H1 (cell line): ENCODE data around the gene PARD6A. TPM values are rescaled to one million over a fixed set of nuclear protein-coding genes. Genes with fewer than 3 reads are reported as not detected.

ENCODE experiments used
- CTCF ChIA-PET: fragments of 300-600 bp; sonication (Branson Sonifier 250); formaldehyde crosslinking; loops from one replicate; lab custom pipeline; 2021; ENCODE audit not compliant: partially characterized antibody; lab: Charles Lee
- POLR2A ChIA-PET: fragments of 300-600 bp; sonication (Branson Sonifier 250); formaldehyde crosslinking; loops from one replicate; lab custom pipeline; 2021; ENCODE audit warnings: inconsistent platforms; ENCODE audit not compliant: partially characterized antibody; lab: Charles Lee
- DNase-seq, 2 experiments: peaks; one replicate each; pipeline versions ENCODE4 v3.0.0 to v3.0.0-alpha.2; 2010 to 2022; ENCODE audit warnings: low spot score in 2 of 2, low read depth in 1 of 2, mixed read lengths in 1 of 2
- FAIRE-seq: peaks from 2 replicates; lab custom pipeline; 2011; peaks lifted over from hg19 to GRCh38; lab: Jason Lieb, UNC
- H2AFZ ChIP-seq: 2 replicates; pipeline ENCODE4 v1.8.1; 2012; ENCODE audit warnings: low read length, inconsistent platforms
- H2AK5ac ChIP-seq: 2 replicates; pipeline ENCODE4 v1.6.1; 2013; ENCODE audit warnings: low read depth, low read length
- H2BK120ac ChIP-seq: replicated peaks from 2 replicates; pipeline ENCODE3; 2013; ENCODE audit warnings: low read depth, low read length, inconsistent platforms
- H2BK12ac ChIP-seq: 2 replicates; pipeline ENCODE4 v1.6.1; 2013; ENCODE audit warnings: low read depth, low read length
- H2BK15ac ChIP-seq: 2 replicates; pipeline ENCODE4 v1.6.1; 2013; ENCODE audit warnings: low read length
- H2BK20ac ChIP-seq: 2 replicates; pipeline ENCODE4 v1.6.1; 2013; ENCODE audit warnings: low read length
- H2BK5ac ChIP-seq: 2 replicates; pipeline ENCODE4 v1.6.1; 2013; ENCODE audit warnings: low read depth, low read length
- H3K14ac ChIP-seq: 2 replicates; pipeline ENCODE4 v1.6.1; 2013; ENCODE audit warnings: inconsistent platforms; ENCODE audit not compliant: insufficient read length
- H3K18ac ChIP-seq: 2 replicates; pipeline ENCODE4 v1.6.1; 2013; ENCODE audit warnings: low read length; ENCODE audit errors: extremely low read depth
- H3K23ac ChIP-seq: 2 replicates; pipeline ENCODE4 v1.6.1; 2013; ENCODE audit warnings: inconsistent platforms; ENCODE audit not compliant: insufficient read length
- H3K23me2 ChIP-seq: 2 replicates; pipeline ENCODE4 v1.6.1; 2013; ENCODE audit warnings: low read depth, low read length
- H3K27ac ChIP-seq: 2 replicates; pipeline ENCODE4 v1.6.1; 2011; ENCODE audit warnings: low read depth, low read length, inconsistent platforms
- H3K27me3 ChIP-seq, 4 experiments: replicated peaks in 1 of 4; 1 replicate in 1 of 4; 2 replicates in 3 of 4; pipeline versions ENCODE4 v1.6.1 to v1.8.1; 2011 to 2013; ENCODE audit warnings: low read length in 3 of 4, mild to moderate bottlenecking in 3 of 4, inconsistent platforms in 2 of 4, mixed read lengths in 2 of 4, moderate library complexity in 1 of 4; ENCODE audit not compliant: control insufficient read depth in 3 of 4, insufficient read depth in 3 of 4; ENCODE audit errors: extremely low read depth in 1 of 4
- H3K36me3 ChIP-seq, 4 experiments: 2 replicates each; pipeline versions ENCODE4 v1.6.1 to v1.8.1; 2011 to 2013; ENCODE audit warnings: mild to moderate bottlenecking in 4 of 4, low read length in 3 of 4, moderate library complexity in 2 of 4, control low read depth in 1 of 4, inconsistent platforms in 1 of 4; ENCODE audit not compliant: insufficient read depth in 4 of 4, control insufficient read depth in 2 of 4
- H3K4ac ChIP-seq: replicated peaks from 2 replicates; pipeline ENCODE3; 2013; ENCODE audit warnings: low read length, low read depth, mixed read lengths, inconsistent platforms; ENCODE audit not compliant: insufficient read length
- H3K4me1 ChIP-seq, 4 experiments: replicated peaks in 1 of 4; 1 replicate in 1 of 4; 2 replicates in 3 of 4; pipeline versions ENCODE4 v1.6.1 to v1.8.1; 2011 to 2013; ENCODE audit warnings: low read length in 3 of 4, inconsistent platforms in 2 of 4, mixed read lengths in 1 of 4; ENCODE audit not compliant: insufficient read depth in 4 of 4, control insufficient read depth in 3 of 4
- H3K4me2 ChIP-seq, 2 experiments: 2 replicates each; pipeline versions ENCODE4 v1.6.1 to v1.8.1; 2011 to 2013; ENCODE audit warnings: low read depth in 2 of 2, low read length in 2 of 2, control low read depth in 1 of 2, inconsistent platforms in 1 of 2, mild to moderate bottlenecking in 1 of 2; ENCODE audit not compliant: insufficient read depth in 1 of 2
- H3K4me3 ChIP-seq, 4 experiments: fragments of 200-600, 300-600 bp in 1 of 4; sonication (generic), shearing (Covaris generic), sonication (Bioruptor Twin) in 1 of 4; 2 replicates each; pipeline versions ENCODE4 v1.5.1 to v1.8.1; 2011 to 2016; ENCODE audit warnings: low read length in 4 of 4, low read depth in 3 of 4, control low read depth in 2 of 4, inconsistent platforms in 2 of 4, mild to moderate bottlenecking in 2 of 4, mixed read lengths in 1 of 4, moderate library complexity in 1 of 4; ENCODE audit not compliant: insufficient read depth in 2 of 4; ENCODE audit errors: extremely low read depth in 1 of 4
- H3K56ac ChIP-seq: replicated peaks from 2 replicates; pipeline ENCODE3; 2013; ENCODE audit warnings: low read depth, mild to moderate bottlenecking, mixed read lengths, low read length, inconsistent platforms; ENCODE audit not compliant: insufficient read length
- H3K79me1 ChIP-seq: 2 replicates; pipeline ENCODE4 v1.6.1; 2013; ENCODE audit warnings: low read depth, low read length, control low read depth
- H3K79me2 ChIP-seq, 2 experiments: 2 replicates each; pipeline versions ENCODE4 v1.6.1 to v1.8.1; 2012 to 2013; ENCODE audit warnings: low read length in 2 of 2, mild to moderate bottlenecking in 2 of 2, inconsistent platforms in 1 of 2; ENCODE audit not compliant: insufficient read depth in 2 of 2, control insufficient read depth in 1 of 2
- H3K9ac ChIP-seq, 4 experiments: replicated peaks in 1 of 4; 1 replicate in 1 of 4; 2 replicates in 3 of 4; pipeline versions ENCODE4 v1.6.1 to v1.8.1; 2011 to 2013; ENCODE audit warnings: low read depth in 3 of 4, low read length in 3 of 4, control low read depth in 2 of 4, mild to moderate bottlenecking in 2 of 4, moderate library complexity in 2 of 4, inconsistent platforms in 1 of 4; ENCODE audit errors: extremely low read depth in 1 of 4
- H3K9me3 ChIP-seq, 2 experiments: 2 replicates each; pipeline versions ENCODE4 v1.6.1 to v1.8.1; 2012 to 2013; ENCODE audit warnings: mild to moderate bottlenecking in 2 of 2, moderate library complexity in 2 of 2, control low read depth in 1 of 2, inconsistent platforms in 1 of 2, low read depth in 1 of 2, low read length in 1 of 2, mixed read lengths in 1 of 2; ENCODE audit not compliant: insufficient read depth in 2 of 2
- H4K20me1 ChIP-seq, 2 experiments: replicated peaks in 1 of 2; 2 replicates each; pipeline versions ENCODE3 to v1.8.1; 2011 to 2013; ENCODE audit warnings: inconsistent platforms in 2 of 2, low read length in 2 of 2, mild to moderate bottlenecking in 1 of 2; ENCODE audit not compliant: insufficient read depth in 2 of 2, control insufficient read depth in 1 of 2
- H4K5ac ChIP-seq: 2 replicates; pipeline ENCODE4 v1.6.1; 2013; ENCODE audit warnings: low read length, low read depth, mixed read lengths, inconsistent platforms; ENCODE audit not compliant: insufficient read length
- H4K8ac ChIP-seq: 2 replicates; pipeline ENCODE4 v1.8.0; 2013; ENCODE audit warnings: mild to moderate bottlenecking, moderate library complexity, low read length, inconsistent platforms; ENCODE audit not compliant: insufficient read depth; ENCODE audit errors: extremely low read depth
- H4K91ac ChIP-seq: replicated peaks from 2 replicates; pipeline ENCODE3; 2013; ENCODE audit warnings: low read length, mixed read lengths, inconsistent platforms; ENCODE audit not compliant: insufficient read length
- CTCF ChIP-seq, 3 experiments: IDR thresholded peaks; 1 replicate in 2 of 3; 2 replicates in 1 of 3; pipeline versions ENCODE4 v1.5.1 to v1.6.1; 2011; ENCODE audit warnings: low read length in 3 of 3, mild to moderate bottlenecking in 3 of 3, inconsistent platforms in 2 of 3, low read depth in 1 of 3, moderate library complexity in 1 of 3; ENCODE audit not compliant: insufficient read depth in 1 of 3; ENCODE audit errors: control extremely low read depth in 1 of 3
- KDM4A ChIP-seq: IDR thresholded peaks from one replicate; pipeline ENCODE4 v1.7.1; 2012; ENCODE audit warnings: low read depth, mild to moderate bottlenecking, moderate library complexity, low read length, inconsistent platforms; ENCODE audit not compliant: severe bottlenecking
- SAP30 ChIP-seq: fragments of 300-600 bp; sonication (generic); IDR thresholded peaks from 2 replicates; pipeline ENCODE4 v1.7.1; 2012; ENCODE audit warnings: low read length, moderate library complexity, mild to moderate bottlenecking, inconsistent platforms; ENCODE audit not compliant: insufficient read depth, insufficient replicate concordance
- TEAD4 ChIP-seq: IDR thresholded peaks from 2 replicates; pipeline ENCODE4 v1.6.1; 2012; ENCODE audit warnings: low read depth, low read length, inconsistent platforms, mixed read lengths
- WGBS, 2 experiments: shearing (Covaris generic) in 1 of 2; methylation state at CpG; one replicate each; pipeline versions ENCODE4 v1.1.6 to v1.1.7; 2013 to 2015; ENCODE audit warnings: low lambda C conversion rate in 2 of 2, mixed read lengths in 2 of 2, inconsistent platforms in 1 of 2, low coverage in 1 of 2, missing lambda C conversion rate in 1 of 2; ENCODE audit not compliant: insufficient replicate concordance in 2 of 2, insufficient coverage in 1 of 2, insufficient read length in 1 of 2; ENCODE audit errors: extremely low coverage in 1 of 2, missing lambda C conversion rate in 1 of 2; 5-methylcytosine and 5-hydroxymethylcytosine counted together
- polyA plus RNA-seq, 7 experiments: library from polyadenylated mRNA; depleted of rRNA in 3 of 7; stranded (reverse) in 5 of 7; unstranded in 2 of 7; fragments of >200 nt in 5 of 7; fragments of 200-250 nt in 2 of 7; gene quantifications; 1 replicate in 5 of 7; 2 replicates in 1 of 7; 4 replicates in 1 of 7; pipeline versions ENCODE4 v1.2.1 to v1.2.3, GENCODE V29; 2011 to 2013; ENCODE audit warnings: missing spikeins in 2 of 7, mixed read lengths in 2 of 7
- total RNA-seq: library from RNA; stranded (reverse); fragmentation: NEBNext Ultra II Directional; extraction: Animal tissue kit (Norgen Biotek cat#: 25700); gene quantifications from 2 replicates; pipeline ENCODE4 v1.2.1, GENCODE V29; 2021

The PARD6A gene
- total and polyA plus RNA-seq, 2 of the 8 experiments (the other 6 are each of a cell fraction or from before 2014, with no cell fraction given): 15.1 to 21.8 TPM

DNA sequence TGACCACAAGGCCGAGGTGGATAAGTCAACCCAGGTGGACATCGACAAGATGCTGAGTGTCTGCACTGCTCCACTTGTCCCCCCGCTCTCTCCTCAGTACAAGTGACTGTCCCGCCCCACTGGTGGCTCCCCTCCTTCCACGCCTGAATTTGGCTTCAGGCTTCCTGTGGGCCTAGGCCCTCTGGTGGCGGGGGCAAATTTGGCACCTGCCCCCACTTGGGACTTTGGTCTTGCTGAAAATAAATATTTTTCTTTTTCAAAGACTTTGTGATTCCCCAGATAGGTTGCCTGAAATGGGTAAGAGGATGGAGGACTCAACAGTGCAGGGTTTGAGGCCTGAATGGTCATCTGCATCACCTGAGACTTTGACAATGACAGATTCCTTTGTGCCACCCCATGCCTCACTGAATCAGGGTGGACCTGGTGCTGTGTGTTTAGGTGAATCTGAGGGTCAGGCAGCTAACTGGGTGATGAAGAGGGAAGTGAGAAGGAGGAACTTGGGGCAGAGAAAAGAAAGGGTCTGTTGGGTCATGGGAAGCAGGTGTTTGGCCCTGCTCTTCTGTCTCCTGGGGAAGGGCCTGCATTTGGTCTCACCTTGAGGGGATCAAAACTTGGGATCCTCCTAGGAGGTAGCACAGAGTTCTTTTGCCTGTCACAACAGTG lies 7.9 kb downstream of the PARD6A start:
- Histone ChIP-seq H3K18ac (no peak overlapping the region), H3K4me3 (no peak overlapping the region), H2BK12ac (no peak overlapping the region), H3K27ac (no peak overlapping the region), H2AK5ac (no peak overlapping the region), H3K4ac (no peak overlapping the region), H3K9ac (no peak overlapping the region), H3K56ac (no peak overlapping the region), H2BK120ac (no peak overlapping the region), H3K9me3 (no peaks in the 10 kb centered on the region), H3K36me3 (no peaks in the 10 kb centered on the region), H3K4me1 (peaks cover 0 to 20% (median 12%) of the 10 kb centered on the region in 4 experiments; a peak in 5 of 7 replicates), H3K4me2 (no peak overlapping the region), H3K23me2 (peaks cover 11% of the 10 kb centered on the region; the same call in 1 of the 2 replicates), H2BK20ac (no peak overlapping the region), H4K91ac (peak overlapping the region; percentile 47), H4K20me1 (peaks cover 3 to 10% of the 10 kb centered on the region in 2 experiments), H2BK15ac (no peak overlapping the region), H4K8ac (no peak overlapping the region), H3K27me3 (peaks cover 0 to 3% (median 0%) of the 10 kb centered on the region in 4 experiments; a peak in 2 of 7 replicates), H3K79me1 (no peaks in the 10 kb centered on the region), H2AFZ (no peak overlapping the region), H3K14ac (no peak overlapping the region), H4K5ac (no peak overlapping the region), H3K23ac (no peak overlapping the region), H2BK5ac (no peak overlapping the region), H3K79me2 (no peaks in the 10 kb centered on the region)
- TF ChIP-seq KDM4A (no peak), SAP30 (no peak), TEAD4 (no peak), CTCF (IDR thresholded peaks at IDR 0.05; ENCODE audit: control extremely low read depth in 1 of 3, insufficient read depth in 1 of 3, low read depth in 1 of 3, low read length in 3 of 3) (peak in 1 of 3 experiments; percentile 4; a peak in 1 of 4 replicates)
- FAIRE-seq: no peak
- DNase-seq: no peak
- WGBS, 2 experiments: 81% methylated on average over 6 of the region's 6 CpGs; no CpG with 5 or more reads in 1 of the 2 experiments
- ChIA-PET POLR2A (interaction anchor here (2.1 kb wide), 1 partner anchor 148 kb away, joined by 5 read pairs; no protein-coding TSS in a partner anchor), CTCF (interaction anchor here (0.6 to 13.7 kb wide), 32 partner anchors 11 to 273 kb away, joined by 3 to 202 read pairs (median 4); partner anchors contain the start of genes CARMIL2 and CTRL)
